Glomerular visceral epithelial cell (primary cell): ENCODE data around the gene NWD2.
"Not testable (repeated sequence)": the region's sequence is repeated elsewhere in the genome, so short reads cannot be mapped to it uniquely, and the experiment has no call there.

Experiments used
- DNase-seq: peaks from one replicate; pipeline ENCODE4 v3.0.0-alpha.2; 2016; ENCODE audit errors: extremely low spot score

Gene NWD2, protein sequence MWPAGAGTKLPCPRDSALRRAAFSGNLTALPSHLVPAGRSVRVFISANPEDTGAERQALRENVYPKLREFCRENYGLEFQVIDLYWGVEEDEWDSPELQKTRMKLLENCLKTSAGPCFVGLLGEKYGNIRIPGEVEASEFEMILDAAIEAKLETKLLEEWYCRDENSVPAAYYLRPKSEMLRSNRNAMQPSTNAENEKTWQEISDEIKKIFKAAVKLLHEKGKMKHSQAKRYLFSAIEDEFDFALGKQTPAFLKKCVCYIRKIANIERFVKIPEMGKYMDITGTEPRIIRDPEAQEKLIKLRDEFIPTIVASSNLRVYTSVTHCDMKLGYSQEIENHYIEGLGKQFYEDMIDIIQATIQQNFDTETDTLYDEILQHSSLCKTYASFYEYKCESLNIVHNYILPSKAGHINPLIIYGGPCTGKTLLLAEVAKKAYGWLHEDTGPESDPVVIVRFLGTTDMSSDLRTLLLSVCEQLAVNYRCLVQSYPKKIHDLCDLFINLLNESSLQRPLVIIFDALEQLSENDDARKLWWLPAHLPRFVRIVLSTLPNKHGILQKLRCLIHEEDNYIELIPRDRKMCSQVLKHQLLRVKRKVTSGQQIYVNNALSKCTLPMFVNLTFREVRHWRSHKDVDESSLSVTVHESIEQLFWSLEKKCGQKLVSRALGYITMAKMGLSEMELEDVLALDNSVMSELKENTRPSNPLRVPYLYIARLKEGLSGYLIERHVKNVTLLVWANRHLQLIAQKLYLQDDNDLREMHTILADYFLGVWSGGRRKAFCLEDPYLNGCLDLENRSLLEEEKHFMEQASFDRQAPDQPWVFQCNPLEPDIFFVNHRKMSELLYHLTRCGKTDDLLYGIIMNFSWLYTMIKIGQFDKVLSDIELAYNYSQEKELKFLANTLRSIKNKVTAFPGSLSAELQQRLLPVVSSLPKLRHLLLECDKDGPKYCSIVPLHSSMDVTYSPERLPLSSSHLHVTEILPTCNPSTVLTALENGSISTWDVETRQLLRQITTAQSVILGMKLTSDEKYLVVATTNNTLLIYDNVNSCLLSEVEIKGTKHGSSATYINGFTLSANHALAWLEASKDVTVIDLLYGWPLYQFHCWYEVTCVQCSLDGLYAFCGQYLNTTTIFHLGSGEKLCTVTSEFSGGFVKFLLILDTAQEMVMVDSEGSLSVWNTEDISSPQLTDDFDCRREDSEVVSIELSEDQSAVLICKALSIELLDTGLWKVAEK (N-terminal part only)

DNA sequence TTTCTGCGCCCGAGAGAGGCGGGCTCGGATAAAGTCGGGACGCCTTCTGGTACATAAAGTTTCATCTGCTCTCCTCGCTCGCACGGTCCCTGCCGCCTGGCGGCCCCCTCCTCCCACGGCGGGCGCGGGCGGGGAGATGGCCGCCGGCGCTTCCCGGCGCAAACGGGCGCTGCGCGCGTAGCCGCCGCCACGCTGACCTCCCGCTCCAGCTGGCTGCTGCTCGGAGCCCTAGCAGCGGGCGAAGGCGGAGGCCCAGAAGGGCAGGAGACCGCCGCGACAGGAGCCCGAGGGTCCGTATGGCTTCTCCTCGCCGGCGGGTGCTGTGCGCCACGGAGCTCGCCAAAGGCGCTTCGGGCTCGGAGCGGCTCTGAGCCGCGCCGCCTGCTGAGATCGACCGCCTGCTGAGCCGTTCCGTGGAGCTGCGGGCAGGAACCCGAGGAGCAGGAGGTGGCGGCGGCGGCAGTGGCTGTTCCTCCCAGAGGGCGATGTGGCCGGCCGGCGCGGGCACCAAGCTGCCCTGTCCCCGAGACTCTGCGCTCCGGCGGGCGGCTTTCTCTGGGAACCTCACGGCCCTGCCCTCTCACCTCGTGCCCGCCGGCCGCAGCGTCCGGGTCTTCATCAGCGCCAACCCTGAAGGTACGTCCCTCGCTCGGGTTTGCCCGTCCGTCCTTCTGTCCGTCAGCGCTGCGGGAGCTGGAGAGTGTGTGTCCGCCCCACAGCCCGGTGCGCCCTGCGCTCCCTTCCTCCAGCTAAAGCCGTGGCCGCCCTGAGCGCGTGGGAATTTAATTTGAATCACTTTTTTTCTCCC lies at the start of gene NWD2:
NWD2 (plus strand) TSS at position 161 of the 808 bp plus-strand sequence; CDS start at position 486, 325 bp downstream.
- DNase-seq, result peak; percentile 14

DNA sequence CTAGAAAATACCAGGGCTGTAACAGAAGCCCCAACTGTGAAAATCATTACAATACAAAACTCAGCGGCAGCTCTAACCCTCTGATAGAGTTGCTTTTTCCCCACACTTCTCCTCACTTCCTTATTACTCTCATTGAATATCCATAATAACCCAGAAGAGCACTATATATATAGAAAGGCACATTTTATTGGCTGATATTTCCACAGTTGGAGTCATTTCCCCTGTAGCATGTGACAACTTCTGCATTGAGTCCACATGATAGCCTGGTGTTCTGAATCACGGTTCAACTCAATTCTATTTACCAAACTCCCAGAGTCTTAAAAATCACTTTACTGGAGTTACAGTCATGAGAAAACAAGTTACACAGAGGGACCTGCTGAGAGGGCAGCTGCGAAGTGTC lies 46.6 kb upstream of the NWD2 start:
- no peak for DNase-seq

DNA sequence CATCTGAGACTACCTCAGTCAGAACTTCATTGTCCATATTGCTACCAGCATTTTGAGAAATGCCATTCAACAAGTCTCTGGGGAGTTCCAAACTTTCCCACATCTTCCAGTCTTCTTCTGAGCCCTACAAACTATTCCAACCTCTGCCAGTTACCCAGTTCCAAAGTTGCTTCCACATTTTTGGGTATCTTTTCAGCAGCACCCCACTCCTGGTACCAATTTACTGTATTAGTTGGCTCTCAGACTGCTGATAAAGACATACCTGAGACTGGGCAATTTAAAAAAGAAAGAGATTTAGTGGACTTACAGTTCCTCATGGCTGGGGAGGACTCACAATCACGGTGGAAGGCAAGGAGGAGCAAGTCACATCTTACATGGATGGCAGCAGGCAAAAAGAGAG lies 39.8 kb upstream of the NWD2 start:
- not testable (repeated sequence) for DNase-seq

DNA sequence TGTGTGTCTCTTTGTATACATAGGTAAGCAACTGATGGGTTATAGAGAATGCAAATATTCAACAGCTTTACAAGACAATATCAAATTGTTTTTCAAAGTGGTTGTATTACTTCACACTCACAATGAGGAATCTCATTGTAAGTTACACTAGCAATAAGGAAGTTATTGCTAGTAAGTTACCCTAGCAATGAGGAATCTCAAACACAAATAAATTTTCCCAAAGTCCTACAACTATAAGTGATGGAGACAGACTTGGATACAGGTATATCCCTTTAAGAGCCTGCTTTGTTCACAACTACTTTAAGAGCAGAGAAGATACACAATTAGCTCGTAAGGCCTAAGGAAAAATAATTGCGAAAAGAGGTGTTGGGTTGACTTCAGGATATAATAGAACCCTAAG lies 28.3 kb upstream of the NWD2 start:
- no peak for DNase-seq

DNA sequence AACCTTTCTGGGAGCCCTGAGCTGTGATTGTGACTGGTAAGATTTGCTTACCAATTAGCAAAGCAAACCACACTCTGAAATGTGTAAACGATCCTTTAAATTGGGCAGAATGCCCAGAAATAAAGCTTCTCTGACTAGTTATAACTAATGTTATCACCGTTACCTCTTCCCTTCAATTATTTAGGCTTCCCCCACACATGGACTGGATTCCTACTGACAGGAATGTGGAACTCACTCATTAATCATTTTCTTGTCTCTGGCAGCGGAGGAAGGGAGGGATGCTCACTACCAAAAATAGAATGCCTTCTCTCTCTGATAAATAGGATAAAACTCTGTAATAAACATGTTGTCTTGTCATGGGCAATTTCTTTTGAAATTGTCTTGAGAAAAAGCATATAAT lies 25.3 kb upstream of the NWD2 start:
- no peak for DNase-seq

DNA sequence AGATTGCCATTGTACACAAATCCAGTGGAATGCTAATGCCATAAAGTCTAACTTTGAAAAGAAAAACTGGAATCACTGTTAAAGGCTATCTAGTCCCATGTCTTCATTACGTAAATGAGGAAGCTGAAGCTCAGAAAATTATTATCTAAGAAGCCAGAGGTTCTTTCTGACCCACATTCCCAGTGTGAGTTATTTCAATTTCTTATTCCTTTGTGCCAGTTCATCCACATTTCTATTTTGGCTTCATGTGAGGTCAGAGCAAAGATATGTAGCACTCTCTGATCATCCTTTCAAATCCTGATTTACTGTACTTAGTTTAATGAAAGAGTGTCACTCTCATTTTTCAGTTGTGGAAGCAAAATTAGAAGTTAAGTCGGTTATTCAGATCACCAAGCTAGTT lies 24.6 kb upstream of the NWD2 start:
- DNase-seq, result no peak

DNA sequence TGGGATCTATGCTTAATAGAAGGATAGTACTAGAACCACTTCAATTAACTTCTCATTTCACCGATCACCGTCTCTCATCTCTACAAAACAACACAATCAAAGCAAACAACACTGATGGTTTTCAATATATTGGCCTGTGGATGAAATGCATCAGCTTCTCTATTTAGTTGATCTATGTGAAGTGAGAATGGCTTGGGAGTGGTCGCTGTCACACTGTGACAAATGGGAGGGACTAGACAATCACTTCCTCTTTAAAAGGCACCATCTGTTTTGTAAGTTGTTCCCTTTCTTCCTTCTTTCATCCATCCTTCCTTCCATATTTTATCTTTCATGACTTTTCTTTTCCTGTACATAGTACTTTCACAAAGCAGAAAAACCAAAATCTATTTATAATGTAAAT lies 23.9 kb upstream of the NWD2 start:
- DNase-seq, result no peak

DNA sequence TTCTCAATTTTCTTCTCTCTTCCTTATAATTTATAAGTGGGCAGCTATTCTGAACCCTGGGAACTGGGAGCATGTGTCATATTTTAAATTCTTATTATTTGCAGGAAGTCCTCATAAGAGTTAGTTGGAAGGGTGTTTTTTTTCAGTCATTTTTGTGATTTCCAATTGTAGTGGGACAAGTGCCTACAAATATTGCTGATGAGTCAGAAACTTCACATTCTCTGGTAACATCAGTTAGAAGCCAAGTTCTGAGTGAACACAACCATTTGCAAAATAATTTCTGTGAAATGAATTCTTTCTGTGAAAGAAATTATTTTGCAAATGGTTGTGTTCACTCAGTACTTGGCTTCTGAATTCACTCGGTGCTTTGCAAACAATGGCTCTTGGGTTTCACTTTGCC lies 20.8 kb upstream of the NWD2 start:
- no peak for DNase-seq

DNA sequence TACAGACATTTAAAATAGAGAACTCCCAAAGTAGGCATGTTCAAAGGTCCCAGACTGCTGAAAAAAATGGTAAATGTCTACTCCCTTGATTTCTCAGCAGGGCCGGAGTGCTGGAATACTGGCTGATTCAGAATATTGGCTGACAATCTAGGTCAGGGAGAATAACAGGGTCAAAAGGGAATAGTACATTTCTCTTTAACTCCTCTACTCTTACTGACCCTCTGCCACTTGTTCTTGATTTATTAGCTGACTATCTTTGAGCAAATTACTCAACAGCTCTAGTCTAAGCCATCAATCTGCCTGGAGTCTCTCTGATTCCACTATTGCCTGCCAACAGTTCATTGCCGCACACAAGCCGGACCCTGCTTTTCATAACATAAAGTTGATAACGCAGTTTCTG lies 19.7 kb upstream of the NWD2 start:
- no peak for DNase-seq

DNA sequence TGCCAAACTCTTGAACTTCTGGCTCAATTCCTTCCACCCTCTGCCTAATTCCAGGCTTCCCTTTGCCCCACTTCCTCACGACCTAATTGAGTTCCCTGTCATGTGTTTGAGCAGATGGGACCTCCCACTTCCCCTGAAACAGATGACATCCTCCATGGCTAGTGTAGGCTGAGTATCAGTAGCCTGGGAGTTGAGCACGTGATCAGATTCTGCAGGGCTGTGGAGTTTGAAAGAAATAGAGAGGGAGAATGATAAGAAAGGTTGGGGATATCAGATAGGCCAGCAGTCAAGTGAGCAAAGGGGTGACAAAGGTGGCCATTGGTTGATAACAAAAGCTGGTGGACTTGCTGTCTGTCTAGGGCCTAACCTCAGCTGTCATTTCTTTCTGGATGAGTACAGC lies 18.8 kb upstream of the NWD2 start:
- DNase-seq, result no peak

DNA sequence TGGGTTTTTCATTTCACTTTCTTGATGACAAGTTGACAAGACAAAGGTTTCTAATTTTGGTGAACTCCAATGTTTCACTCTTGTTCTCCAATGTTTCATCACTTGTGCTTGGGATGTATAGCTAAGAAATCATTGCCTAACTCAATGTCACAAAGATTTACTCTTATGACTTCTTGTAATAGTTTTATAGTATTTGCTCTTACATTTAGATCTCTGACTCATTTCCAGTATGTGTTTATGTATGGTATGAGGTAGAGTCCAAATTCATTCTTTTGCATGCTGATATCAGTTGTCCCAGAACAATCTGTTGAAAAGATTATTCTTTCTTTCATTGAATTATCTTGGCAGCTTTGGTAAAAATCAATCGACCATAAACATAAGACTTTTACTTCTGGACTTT lies 12.2 kb upstream of the NWD2 start:
- DNase-seq, result no peak

DNA sequence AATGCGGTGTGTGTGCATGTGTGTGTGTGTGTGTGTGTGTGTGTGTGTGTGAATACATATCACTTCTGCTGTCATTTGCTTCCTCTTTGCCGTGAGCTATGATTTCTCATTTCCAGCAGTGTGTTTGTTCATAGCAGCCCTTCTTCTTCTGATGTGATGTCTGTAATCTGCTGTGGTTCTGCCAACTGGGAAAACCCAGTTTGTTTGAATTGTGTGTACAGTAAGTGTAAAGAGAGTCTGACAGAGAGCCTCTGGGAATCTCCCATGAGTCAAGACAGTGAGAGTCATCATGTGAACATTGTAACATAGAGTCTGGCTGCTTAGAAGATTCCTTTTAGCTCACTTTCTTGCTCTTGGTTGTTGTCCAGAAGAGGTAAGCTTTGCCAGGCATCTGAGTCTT lies 8.4 kb upstream of the NWD2 start:
- no peak for DNase-seq

DNA sequence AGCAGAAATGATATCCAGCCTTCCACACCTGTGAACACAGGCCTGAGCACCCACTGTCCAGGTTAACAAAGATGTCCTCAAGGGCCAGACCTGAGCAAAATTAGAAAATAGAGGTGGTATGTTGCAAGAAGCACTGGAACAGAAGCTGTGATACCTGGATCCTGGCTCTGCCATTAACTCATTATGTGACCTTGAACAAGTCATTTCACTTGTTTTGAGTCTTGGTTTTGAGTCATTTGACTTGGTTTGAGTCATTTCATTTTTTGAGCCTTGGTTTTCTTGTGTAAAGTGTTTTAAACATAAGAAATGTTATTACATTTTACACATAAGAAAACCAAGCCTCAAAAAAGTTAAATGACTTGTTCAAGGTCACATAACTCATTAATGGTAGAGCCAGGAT lies 2.9 kb upstream of the NWD2 start:
- DNase-seq, result no peak

DNA sequence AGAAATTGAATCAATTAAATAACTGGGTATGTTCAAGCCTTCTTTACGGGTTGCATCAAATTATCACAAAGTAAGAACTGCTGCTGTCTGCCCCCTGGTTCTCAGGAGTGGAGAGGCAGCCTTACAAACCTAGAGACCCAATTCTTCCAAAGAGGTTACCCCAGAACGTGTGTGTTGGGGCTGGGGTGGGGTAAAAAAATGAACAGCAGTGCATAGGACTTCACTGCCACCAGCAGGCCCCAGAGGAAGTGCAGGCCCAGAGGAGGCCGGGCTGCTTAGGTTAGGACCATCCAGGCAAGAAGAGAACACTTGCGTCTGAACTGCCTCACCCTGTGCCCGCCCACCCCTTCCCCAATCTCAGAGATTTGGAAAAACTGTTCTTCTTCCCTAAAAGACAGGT lies 1.5 kb upstream of the NWD2 start:
- DNase-seq, result no peak

DNA sequence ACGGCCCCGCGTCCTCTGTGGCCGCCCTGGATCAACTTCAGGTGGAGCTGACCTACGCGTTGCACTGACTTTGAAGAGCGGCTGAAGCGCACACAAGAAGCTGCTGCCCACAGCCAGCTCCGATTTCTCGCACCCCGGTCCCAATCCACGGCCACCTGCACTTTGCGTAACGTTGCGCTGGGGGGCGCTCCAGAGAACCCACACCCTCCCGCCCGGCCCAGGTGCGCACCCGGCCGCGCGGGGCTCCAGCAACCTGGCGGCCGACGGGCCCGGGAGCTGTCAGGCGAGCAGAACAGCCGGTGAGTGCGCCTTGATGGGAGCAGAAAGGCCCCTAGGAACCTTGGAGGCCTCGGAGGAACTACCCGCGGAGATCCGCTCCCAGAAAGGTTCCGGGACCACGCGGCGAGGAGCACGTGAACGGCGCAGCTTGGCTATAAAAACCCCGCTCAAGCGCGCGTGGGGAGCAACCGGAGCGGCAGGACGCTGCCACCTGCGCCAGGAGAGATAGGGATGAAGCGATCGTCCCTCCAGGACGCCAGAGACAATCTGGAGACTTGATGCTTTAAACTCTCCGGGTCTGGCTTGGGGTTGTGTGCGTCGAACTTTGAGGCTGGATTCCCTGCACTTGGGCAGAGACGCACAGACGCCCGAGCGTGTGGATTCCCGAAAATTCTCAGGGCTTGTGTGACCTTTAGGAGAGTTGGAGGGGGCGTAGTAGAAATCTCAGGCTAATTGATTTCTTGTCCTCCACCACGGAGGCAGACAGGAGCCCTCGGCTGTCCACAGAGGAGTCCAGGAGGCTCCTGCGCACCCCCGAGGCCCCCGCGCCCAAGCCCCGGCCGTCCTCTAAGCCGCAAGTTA lies 591 bp upstream of the NWD2 start:
- DNase-seq, result no peak

DNA sequence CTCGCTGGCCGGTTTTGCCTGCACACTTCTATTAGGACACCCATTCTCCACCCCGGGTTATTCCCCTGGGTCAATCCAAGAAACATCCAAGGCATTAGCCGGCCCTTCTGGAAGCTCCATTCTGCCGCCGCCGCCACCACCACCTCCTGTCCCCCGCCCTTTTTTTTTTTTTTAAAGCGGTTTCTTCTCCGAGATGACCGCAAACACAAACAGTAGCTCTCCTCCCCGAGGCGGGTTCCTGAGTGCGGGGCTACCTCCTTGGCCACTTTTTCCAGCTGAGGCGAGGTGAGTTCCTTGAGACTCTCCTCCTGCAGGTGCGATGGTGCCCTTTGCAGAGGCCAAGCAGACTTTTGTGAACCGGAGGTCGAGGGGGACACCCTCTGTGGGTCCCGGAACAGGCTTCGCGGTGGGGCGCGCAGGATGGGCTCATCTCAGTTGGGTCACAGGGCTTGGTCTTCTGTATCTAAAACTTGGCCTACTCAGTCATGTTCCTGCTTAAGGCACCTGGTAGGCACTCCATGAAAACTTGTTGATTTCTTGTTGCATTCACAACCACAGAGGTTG lies 930 bp downstream of the NWD2 start:
- no peak for DNase-seq

DNA sequence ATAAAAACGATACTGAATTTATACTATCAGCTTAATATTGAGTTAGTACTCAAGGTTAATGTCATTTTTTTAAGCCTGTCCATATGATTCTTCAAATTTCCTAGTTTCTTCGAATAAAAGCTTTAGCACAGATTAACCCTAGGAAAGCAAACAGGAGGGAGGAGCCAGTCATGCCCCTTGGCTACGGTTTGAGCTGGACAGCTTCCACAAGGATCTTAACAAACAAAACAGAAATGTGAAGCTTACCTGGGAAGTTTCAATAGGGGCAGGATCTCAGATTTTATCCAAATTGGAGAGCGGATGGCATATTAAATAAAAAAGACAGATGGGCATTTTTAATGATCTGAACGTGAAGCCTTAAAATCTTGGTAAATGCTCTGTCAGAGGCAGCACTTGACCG lies 2.3 kb downstream of the NWD2 start:
- no peak for DNase-seq

DNA sequence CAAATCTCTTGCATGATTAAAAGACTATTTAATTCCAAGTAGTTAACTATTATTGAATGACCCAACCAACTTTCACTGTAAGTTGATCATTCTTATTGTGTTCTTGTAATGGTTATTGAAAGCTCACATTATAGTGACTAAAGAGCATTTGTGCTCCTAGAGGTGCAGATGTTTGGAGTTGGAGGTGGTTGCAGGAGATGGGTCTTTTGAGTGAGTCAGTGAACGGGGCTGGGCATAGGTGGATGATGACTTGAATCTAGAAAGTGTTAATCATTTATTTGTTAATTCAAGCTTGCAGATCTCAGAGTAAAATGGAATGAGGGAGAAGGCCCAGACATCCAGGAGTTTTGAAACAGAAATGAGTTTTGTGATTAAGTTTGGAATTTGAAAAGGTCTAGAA lies 13.7 kb downstream of the NWD2 start:
- no peak for DNase-seq

DNA sequence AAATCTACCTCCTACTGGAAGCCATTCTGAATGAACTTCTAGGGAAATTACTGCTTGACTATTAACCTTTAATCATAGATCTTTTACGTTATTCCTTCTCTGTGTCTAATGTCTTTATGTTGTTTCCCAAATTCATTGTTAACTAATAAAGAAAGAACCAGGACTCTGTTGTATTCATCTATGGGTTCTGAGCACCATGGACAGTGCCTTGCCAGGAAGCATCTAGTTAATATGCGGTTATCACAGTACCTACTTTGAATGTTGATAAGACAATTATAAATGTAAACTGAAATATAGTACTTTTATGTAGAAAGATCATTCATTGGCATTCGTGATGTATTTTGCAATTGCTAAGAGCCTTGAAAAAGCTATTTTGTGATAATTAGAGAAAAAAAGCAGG lies 23.8 kb downstream of the NWD2 start:
- DNase-seq, result no peak

DNA sequence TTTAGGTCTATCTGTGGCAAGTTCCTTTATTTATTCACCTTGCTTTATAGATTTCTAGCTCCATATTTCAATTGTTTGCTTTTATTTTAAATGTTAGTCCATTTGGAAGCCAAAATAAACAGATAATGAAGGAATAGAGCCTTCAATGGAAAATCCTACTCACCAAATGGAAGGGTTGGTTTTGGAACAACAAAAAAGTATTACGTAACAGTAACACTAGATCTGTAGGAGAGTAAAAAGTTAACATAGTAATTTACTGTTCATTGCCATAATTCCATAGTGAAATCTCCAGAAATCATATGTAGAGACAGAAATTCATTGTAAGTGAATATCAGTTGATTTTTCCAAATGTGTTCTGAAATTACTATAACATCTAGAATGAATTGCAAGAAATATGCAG lies 34.6 kb downstream of the NWD2 start:
- no peak for DNase-seq
